Calu3 (cell line): ENCODE results near the gene HIRIP3. TPM values are rescaled to one million over a fixed set of nuclear protein-coding genes. Genes with fewer than 3 reads are reported as not detected.
"Not testable (repeated sequence)": the region's sequence is repeated elsewhere in the genome, so short reads cannot be mapped to it uniquely, and the experiment has no call there.

Source experiments
- BruUV-seq: library from RNA; stranded (reverse); fragments of 400-500 nt; replicated peaks from 2 replicates; lab custom pipeline; 2021; lab: Mats Ljungman, UMichigan
- CTCF ChIA-PET: fragments of 300-600 bp; sonication (Branson Sonifier 250); formaldehyde crosslinking; loops from one replicate; lab custom pipeline; 2022; ENCODE audit warnings: antibody characterized with exemption; lab: Charles Lee
- DNase-seq: peaks from one replicate; pipeline ENCODE4 v3.0.0; 2022
- H3K27ac Mint-ChIP-seq: one replicate; pipeline ENCODE4 v1.8.0; 2022; ENCODE audit warnings: mixed read lengths; ENCODE audit not compliant: unreplicated experiment
- H3K27me3 Mint-ChIP-seq: one replicate; pipeline ENCODE4 v1.8.0; 2022; ENCODE audit warnings: mixed read lengths; ENCODE audit not compliant: unreplicated experiment
- H3K36me3 Mint-ChIP-seq: one replicate; pipeline ENCODE4 v1.8.0; 2022; ENCODE audit warnings: mild to moderate bottlenecking, moderate library complexity, mixed read lengths; ENCODE audit not compliant: insufficient read depth, unreplicated experiment
- H3K4me1 Mint-ChIP-seq: one replicate; pipeline ENCODE4 v1.8.0; 2022; ENCODE audit warnings: mild to moderate bottlenecking, low read depth, mixed read lengths; ENCODE audit not compliant: unreplicated experiment
- H3K4me3 Mint-ChIP-seq: one replicate; pipeline ENCODE4 v1.8.0; 2022; ENCODE audit warnings: mild to moderate bottlenecking, low read depth, moderate library complexity, mixed read lengths; ENCODE audit not compliant: unreplicated experiment
- H3K9me3 Mint-ChIP-seq: one replicate; pipeline ENCODE4 v1.8.0; 2022; ENCODE audit warnings: low read depth, mixed read lengths; ENCODE audit not compliant: unreplicated experiment
- intact Hi-C: fragments of 100-400 bp; cut with micrococcal nuclease; formaldehyde crosslinking; loops from one replicate; pipeline ENCODE4 v1.10.0; 2022; ENCODE audit not compliant: unreplicated experiment
- total RNA-seq: library from RNA; stranded (reverse); gene quantifications from 2 replicates; pipeline ENCODE4 v1.2.3, GENCODE V29; 2022
- TF ChIP-seq, protein P1 (sequence below): fragments of 200-600 bp; IDR thresholded peaks from one replicate; pipeline ENCODE4 v1.8.0; 2022; ENCODE audit warnings: antibody characterized with exemption; ENCODE audit not compliant: unreplicated experiment

Gene HIRIP3
- total RNA-seq, 1 experiment from 2014 or later, result 28.5 TPM

DNA sequence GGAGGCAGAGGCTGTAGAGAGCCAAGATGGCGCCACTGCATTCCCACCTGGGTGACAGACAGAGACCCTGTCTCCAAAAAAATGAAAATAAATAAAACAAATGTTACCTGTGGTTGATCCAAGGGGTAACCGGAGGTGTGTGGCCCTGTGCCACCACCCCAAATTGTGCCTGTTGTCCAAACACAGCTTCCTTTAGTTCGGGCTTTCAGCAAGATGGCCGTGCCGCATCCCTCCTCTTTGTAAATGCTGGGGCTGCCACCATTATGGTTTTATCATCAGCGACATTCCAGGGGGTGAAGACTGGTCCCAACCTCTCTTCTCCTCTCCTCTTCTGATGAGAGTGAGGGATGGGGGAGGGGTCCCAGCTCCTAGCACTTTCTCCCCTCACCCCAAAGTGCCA is 27.5 kb upstream of the HIRIP3 start, which contains the start of gene C16orf92:
C16orf92 (plus strand) TSS at position 312 of the 400 bp plus-strand sequence. CDS start 143 bp downstream, outside the sequence.
- peaks cover 14% of the 10 kb centered on the region for H3K36me3 Mint-ChIP-seq
- H3K9me3 Mint-ChIP-seq, result no peaks in the 10 kb centered on the region
- no peak for DNase-seq
- BruUV-seq, result no TSS peak
- CTCF ChIA-PET, result interaction anchor here (1.7 kb wide), 1 partner anchor 9 kb away, joined by 6 read pairs; no protein-coding TSS in a partner anchor
- intact Hi-C loops, result loop anchor here (5.0 kb wide), 2 partner anchors 201 to 321 kb away; partner anchors contain the start of gene MVP
- peaks cover 13% of the 10 kb centered on the region for H3K4me1 Mint-ChIP-seq
- no peak within 1 kb of the TSS for H3K4me3 Mint-ChIP-seq
- TF ChIP-seq, protein P1, sequence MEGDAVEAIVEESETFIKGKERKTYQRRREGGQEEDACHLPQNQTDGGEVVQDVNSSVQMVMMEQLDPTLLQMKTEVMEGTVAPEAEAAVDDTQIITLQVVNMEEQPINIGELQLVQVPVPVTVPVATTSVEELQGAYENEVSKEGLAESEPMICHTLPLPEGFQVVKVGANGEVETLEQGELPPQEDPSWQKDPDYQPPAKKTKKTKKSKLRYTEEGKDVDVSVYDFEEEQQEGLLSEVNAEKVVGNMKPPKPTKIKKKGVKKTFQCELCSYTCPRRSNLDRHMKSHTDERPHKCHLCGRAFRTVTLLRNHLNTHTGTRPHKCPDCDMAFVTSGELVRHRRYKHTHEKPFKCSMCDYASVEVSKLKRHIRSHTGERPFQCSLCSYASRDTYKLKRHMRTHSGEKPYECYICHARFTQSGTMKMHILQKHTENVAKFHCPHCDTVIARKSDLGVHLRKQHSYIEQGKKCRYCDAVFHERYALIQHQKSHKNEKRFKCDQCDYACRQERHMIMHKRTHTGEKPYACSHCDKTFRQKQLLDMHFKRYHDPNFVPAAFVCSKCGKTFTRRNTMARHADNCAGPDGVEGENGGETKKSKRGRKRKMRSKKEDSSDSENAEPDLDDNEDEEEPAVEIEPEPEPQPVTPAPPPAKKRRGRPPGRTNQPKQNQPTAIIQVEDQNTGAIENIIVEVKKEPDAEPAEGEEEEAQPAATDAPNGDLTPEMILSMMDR, result no peak
- H3K27me3 Mint-ChIP-seq, result peaks cover 45% of the 10 kb centered on the region
- H3K27ac Mint-ChIP-seq, result no peak within 1 kb of the TSS

DNA sequence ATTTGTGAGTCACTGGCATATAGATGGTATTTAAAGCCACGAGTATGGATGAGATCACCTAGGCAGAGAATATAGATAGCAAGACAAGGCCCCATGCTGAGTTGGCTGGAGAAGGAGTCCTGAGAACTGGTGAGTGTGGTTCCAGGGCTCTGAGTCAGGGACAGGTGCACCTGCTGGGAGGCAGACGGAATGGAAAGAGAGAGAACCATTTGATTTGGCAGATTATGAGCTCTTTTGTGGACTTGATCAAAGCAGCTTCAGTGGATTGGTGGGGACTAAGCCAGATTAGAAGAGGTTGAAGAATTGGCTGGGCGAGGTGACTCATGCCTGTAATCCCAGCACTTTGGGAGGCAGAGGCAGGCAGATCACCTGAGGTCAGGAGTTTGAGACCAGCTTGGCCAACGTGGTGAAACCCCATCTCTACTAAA is 23.3 kb upstream of the HIRIP3 start:
- Mint-ChIP-seq H3K27me3 (peaks cover 3% of the 10 kb centered on the region), H3K9me3 (no peaks in the 10 kb centered on the region), H3K4me1 (peaks cover 9% of the 10 kb centered on the region), H3K4me3 (no peak overlapping the region), H3K27ac (no peak overlapping the region), H3K36me3 (peaks cover 9% of the 10 kb centered on the region)
- no TSS peak for BruUV-seq
- TF ChIP-seq, protein P1, result no peak
- intact Hi-C loops, result no loop called here
- CTCF ChIA-PET, result interaction anchor here (1.2 kb wide), 1 partner anchor 13 kb away, joined by 3 read pairs; no protein-coding TSS in a partner anchor
- no peak for DNase-seq

DNA sequence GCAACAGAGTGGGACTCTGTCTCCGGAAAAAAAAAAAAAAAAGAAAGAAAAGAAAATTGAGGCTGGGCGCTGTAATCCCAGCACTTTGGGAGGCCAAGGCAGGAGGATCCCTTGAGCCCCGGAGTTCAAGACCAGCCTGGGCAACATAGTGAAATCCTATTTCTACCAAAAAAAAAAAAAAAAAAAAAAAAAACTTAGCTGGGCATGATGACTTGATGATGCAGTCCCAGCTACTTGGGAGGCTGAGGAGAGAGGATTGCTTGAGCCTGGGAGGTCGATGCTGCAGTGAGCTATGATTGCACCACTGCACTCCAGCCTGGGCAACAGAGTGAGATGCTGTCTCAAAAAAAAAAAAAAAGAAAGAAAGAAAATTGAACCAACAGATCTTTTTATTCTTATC is 22.5 kb upstream of the HIRIP3 start:
- H3K27me3 Mint-ChIP-seq, H3K4me1 Mint-ChIP-seq, H3K27ac Mint-ChIP-seq, BruUV-seq, H3K9me3 Mint-ChIP-seq, H3K36me3 Mint-ChIP-seq, H3K4me3 Mint-ChIP-seq, DNase-seq, intact Hi-C loops: not testable (repeated sequence)
- CTCF ChIA-PET, result interaction anchor here (0.6 to 0.7 kb wide), 3 partner anchors 58 to 1032 kb away, joined by 3 to 4 read pairs (median 3); no protein-coding TSS in a partner anchor

DNA sequence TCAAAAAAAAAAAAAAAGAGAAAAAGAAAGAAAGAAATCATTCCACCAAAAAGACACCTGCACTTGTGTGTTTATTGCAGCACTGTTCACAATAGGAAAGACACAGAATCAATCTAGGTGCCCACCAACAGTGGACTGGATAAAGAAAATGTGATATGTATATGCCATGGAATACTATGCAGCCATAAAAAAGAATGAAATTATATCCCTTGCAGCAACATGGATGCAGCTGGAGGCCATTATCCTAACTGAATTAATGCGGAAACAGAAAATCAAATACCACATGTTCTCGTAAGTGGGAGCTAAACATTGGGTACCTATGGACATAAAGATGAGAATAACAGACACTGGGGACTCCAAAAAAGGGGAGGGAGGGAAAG is 21.9 kb upstream of the HIRIP3 start:
- Mint-ChIP-seq H3K9me3 (no peaks in the 10 kb centered on the region), H3K27me3 (peaks cover 2% of the 10 kb centered on the region), H3K4me3 (no peak overlapping the region), H3K27ac (no peak overlapping the region), H3K36me3 (peaks cover 9% of the 10 kb centered on the region), H3K4me1 (peaks cover 9% of the 10 kb centered on the region)
- intact Hi-C loops, result no loop called here
- TF ChIP-seq, protein P1, result no peak
- no TSS peak for BruUV-seq
- no peak for DNase-seq
- CTCF ChIA-PET, result interaction anchor here (0.6 kb wide), 1 partner anchor 1708 kb away, joined by 6 read pairs; no protein-coding TSS in a partner anchor
